ENCODE measurements around the gene SDCBP2.

SDCBP2 gene

GRCh38 chr20:1293641-1294379 is 35.1 kb downstream of the SDCBP2 start:
- no peak for DNase-seq

DNA sequence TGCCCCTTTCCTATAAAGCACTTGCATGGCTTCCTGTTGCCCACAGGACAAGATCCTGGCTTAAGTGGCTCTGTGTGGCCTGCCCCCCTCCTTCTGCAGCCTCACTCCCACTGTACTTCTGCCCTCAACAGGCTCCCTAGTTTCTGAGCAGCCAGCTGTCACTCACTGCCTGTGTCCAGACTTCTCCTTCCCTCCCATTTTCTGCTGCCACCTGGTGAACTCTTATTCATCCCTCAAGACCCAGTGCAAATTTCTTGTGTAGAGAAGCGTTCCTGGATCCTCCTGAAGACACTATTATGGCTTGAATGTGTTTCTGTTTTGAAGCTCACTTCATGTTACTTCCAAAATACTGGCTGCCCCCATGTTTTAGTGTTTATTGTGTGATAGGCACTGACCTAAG is 36.3 kb downstream of the SDCBP2 start:
- no peak for DNase-seq

- DNase-seq, result no peak
Measured at GRCh38 chr20:1291191-1291741, 37.7 kb downstream of the SDCBP2 start.

DNA sequence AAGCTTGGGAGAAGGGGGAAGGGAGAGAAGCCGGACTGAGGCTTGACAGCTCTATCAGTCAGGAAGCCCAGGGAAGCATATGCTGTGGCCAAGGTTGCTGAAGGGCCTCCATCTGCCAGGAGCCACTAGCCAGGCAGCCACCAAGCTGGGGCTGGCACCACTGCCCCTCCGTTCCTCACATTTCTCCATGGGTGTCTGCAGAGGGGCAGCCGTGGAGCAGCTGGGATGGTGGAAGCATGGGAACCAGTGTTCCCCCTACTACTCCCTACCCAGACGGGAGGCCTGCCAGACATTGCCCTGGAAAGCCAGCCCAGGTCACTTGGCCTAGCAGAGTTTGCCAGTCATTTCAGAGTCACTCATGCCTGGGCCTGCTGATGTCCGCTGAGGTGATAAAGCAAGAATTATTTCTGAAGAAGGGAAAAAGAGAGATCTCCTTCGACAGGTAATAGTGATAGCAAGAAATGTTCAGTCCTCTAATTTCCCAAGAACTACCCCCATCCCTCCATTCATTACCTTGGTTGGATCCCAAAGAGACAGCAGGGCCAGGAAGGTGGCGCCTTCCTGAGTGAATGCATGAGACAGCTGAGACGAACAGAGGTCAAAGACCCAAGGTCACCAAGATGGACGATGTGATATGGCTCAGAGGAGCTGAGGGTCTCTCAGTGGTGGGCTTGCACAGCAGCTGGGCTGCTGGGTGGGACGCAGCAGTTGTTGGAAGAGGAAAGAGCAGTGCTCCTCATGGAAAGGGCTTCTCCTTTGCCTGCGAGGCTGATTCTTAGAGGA is 41.0 kb downstream of the SDCBP2 start:
- DNase-seq, result no peak

DNA sequence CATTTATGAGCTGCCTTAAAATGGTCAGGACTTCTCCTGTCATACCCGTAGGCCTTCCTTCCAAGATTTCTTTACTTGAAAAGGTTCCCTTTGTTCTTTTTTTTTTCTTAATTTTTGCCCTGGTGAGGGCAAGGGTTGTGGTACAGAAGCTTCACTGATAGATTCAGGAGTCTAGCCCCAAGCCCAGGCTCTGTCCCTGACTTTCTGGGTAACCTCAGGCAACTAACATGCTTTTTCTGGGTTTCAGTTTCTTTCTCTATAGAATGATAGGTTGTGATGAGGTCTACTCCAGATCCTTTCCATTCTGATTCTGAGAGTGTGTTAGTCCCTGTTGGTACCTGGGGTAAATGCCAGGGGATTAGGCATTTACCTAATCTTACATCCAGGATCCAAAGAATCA is 41.6 kb downstream of the SDCBP2 start:
- DNase-seq, result no peak

DNA sequence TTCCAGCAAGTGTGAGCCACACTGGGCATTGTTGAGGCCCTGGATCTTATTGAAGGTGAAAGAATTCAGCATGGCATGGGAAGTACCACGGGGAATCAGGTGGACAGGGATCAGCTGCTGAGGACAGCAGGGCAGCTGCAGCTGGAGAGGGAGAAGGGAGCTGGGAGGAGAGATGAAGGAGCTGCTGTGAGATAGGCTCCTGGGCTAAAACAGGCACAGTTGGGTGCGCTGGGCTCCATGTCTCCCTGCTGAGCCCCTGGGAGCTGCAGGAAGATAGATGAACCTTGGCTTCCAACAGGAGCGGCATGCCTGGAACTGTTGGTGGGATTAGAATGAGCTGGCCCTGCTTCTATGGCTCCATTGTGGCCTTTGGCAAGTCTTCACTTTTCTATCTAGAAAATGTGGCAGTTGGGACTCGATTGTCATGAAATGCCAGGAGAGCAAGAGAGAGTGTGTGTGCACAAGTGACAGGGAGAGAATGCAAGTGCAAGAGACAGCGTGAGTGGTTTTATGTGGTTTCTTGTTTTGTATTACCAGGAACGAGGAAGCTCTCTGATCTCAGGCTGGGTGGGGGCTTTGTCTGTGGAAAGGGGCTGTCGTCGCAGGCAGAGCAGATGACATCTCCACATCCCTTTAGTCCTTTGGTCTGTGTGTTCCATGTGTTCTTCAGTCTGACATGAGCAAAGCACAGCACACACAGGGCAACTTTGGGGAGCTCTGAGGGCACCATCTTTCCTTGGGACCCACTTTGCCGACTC is 42.5 kb downstream of the SDCBP2 start:
- DNase-seq, result no peak

DNA sequence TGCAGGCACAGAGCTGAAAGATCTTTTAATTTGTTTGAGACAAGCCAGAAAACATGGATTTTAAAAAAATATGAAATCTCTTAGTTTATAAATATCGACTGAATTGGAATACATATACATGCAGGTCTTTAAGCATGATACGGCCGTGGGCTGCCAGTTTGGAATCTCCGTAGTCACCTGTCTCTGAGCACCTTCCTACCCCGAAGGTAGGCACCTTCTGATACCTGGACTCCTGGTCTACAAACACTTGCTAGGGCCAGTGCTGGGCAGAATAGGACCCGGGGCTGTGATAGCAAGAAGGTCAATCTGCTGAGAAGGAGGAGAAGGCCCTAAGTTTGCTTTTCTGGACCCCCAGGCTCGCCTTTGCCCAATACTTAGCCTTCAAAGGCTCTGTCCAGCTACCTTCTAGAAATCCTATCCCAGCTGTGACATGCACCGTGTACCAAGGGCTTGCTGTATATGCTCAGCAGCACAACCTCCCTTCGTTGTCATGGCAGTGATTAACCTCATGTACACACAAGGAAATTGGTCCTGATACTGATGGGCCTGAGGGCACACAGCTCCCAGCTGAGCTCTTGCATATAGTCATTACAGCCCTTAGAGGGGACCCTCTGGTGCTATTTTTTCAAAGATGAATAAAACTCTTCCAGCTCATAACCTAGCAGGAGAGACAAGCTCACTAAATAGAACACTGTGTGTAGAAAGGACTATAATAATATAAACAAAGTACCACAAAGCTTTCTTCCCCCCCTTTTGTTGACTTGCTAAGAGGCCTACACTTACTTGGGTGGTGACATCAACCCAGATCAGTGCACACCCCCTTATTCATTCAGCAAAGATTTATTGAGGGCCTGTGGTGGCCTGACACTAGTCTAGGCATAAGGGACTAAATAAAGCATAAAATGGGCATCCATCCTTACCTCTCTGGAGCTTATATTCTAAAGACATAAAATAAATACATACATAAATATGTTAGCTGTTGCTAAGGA is 45.1 kb downstream of the SDCBP2 start:
- no peak for DNase-seq

- no peak for DNase-seq
Measured at GRCh38 chr20:1282966-1283365, 46.0 kb downstream of the SDCBP2 start.

- DNase-seq, result no peak
Measured at GRCh38 chr20:1281279-1282057, 47.5 kb downstream of the SDCBP2 start.

GRCh38 chr20:1280195-1281102 is 48.5 kb downstream of the SDCBP2 start:
- no peak for DNase-seq

DNA sequence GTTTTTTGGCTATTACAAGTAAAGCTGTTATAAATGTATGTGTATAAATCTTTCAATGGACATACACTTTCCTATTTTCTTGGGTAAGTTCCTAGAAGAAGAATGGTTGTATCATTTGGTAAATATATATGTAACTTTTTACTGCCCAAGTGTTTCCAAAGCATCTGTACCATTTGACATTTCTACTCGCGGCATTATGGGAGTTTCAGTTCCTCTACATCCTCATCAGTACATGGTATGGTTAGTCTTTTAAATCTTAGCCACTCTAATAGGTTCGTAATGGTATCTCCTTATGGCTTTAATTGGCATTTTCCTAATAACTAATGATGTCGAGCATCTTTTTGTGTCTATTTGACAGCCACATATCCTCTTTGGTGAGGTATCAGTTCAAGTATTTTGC is 49.9 kb downstream of the SDCBP2 start:
- no peak for DNase-seq

DNA sequence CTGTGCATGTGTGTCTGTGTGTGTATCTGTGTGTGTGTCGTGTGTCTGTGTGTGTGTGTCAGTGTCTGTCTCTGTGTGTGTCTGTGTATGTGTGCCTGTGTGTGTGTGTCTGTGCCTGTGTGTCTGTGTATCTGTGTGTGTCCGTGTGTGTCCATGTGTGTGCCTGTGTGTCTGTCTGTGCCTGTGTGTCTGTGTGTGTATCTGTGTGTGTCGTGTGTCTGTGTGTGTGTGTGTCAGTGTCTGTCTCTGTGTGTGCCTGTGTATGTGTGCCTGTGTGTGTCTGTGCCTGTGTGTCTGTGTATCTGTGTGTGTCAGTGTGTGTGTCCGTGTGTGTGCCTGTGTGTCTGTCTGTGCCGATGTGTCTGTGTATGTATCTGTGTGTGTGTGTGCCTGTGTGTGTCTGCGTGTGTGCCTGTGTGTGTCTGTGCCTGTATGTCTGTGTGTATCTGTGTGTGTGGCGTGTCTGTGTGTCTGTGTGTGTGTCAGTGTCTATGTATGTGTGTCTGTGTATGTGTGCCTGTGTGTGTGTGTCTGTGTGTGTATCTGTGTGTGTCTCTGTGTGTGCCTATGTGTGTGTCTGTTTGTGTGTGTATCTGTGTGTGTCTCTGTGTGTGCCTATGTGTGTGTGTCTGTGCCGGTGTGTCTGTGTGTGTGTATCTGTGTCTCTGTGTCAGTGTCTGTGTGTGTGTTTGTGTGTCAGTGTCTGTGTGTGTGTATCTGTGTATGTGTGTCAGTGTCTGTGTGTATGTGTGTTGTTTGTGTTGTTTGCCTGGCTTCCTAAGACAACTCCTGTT is 51.2 kb downstream of the SDCBP2 start:
- no peak for DNase-seq

DNA sequence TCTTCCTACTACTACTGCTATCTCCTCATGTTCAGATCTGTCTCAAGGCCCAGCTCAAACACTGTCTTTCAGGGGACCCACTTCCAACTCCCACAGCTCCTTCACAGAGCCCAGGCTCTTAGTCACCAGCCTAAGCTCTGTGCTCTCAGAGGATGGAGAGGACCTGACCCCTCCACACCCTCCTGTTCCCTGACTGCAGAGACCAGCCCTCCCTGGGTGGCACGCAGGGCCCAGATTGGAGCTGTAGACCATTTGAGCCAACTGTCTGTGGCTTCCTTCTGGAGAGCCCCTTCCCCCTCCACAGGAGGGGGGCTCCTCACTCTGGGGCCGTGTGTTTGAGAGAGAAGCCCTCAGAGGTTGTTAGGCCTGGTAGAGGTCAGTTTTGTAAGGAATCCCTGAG is 53.0 kb downstream of the SDCBP2 start:
- no peak for DNase-seq

GRCh38 chr20:1274485-1275311 is 54.2 kb downstream of the SDCBP2 start:
- DNase-seq, result no peak

DNA sequence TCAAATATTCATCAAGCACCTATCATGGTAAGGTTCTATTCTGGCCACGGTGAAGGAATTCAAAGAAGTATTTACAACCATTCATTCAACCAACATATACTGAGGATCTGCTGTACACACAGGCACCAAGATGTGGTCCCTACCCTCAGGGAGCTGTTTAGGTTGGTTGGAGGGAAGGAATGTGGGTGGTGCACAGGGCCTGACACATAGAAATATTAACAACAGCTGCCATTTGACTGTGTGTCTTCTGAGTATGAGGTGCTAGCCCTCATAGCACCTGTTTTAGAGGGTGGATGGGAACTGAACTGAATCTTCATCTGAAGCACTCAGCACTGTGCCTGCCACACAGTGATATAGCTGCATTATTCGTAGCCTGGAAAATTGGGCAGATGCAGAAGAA is 55.6 kb downstream of the SDCBP2 start:
- no peak for DNase-seq

DNA sequence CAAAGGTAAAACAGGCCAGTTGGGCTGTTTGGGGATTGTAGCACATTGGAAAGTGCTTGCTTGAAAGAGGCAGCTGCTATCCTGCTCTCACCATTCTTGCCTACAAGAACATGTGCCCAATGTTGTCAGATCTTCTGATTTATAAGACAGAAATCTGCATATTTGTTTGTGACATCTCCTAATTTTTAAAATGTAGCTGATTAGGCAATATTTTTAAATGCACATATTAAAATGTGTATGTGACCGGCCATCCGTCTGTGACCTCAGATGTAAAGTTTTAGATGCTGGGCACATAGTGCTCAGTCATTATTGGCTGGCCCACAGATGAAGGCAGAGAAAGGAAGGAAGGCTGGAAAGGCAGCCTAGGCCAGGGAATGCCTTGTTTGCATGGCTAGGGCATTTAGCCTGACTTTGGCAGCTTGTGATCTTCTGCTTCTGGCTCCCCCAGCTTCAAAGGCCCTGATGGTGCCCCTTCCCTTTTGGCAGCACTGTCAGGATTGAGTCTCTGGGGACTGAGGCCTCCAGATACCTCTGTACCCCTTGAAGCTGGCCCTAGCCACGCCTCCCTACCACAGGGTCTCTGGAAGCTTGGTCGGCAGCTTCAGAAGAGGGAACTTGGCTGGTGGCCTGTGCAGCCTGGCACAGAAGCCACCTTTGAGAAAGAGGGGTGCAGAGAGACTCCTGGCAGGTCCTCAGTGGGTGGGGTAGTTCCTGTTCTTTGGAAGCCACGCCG is 56.4 kb downstream of the SDCBP2 start:
- DNase-seq, result no peak

- no peak for DNase-seq
Measured at GRCh38 chr20:1269850-1270249, 59.1 kb downstream of the SDCBP2 start.

DNA sequence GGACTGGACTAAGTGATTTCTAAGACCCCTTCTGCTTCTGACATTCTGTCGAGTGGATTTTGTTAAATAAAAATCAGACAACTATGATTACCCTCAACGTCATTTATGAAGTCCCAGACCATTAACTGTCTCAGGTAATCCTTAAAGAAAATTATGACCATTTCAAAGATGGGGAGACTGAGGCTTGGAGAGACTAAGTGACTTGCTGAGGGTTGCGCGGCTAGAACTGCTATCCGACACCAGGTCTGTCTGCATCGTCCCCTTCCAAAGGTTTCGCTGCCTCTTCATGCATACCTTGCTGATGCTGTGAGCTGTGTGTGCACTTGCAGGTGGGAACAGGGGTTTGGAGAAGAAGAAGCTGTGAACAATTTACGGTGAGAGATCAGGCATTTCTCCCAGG is 59.7 kb downstream of the SDCBP2 start:
- no peak for DNase-seq

Measured in stimulated activated CD4-positive, alpha-beta T cell treated with anti-CD3 and anti-CD28 coated beads, Interleukin-4, amount 100 ng/mL, for 1 hour (primary cell).